Hepatocyte (in vitro differentiated cells): ENCODE results near the gene CDK5R1. TPM values are rescaled to one million over a fixed set of nuclear protein-coding genes. Genes with fewer than 3 reads are reported as not detected.

ENCODE experiments used
- DNase-seq: peaks from one replicate; pipeline ENCODE4 v3.0.0-alpha.2; 2016; ENCODE audit warnings: low spot score
- H2AFZ ChIP-seq: fragments of 200-600 bp; sonication (generic); 2 replicates; pipeline ENCODE4 v1.6.0; 2016; ENCODE audit warnings: antibody characterized with exemption, mild to moderate bottlenecking
- H3K27ac ChIP-seq: fragments of 200-600 bp; sonication (generic); 2 replicates; pipeline ENCODE4 v1.5.1; 2016; ENCODE audit warnings: mild to moderate bottlenecking
- H3K27me3 ChIP-seq: fragments of 200-600 bp; sonication (generic); 2 replicates; pipeline ENCODE4 v1.6.1; 2016
- H3K36me3 ChIP-seq: fragments of 200-600 bp; sonication (generic); replicated peaks from 2 replicates; pipeline ENCODE4 v1.5.1; 2016; ENCODE audit warnings: low read depth; ENCODE audit not compliant: insufficient read depth
- H3K4me1 ChIP-seq: fragments of 200-600 bp; sonication (generic); 2 replicates; pipeline ENCODE4 v1.5.1; 2016; ENCODE audit warnings: mild to moderate bottlenecking, moderate library complexity; ENCODE audit not compliant: insufficient read depth
- H3K4me2 ChIP-seq: fragments of 200-600 bp; sonication (generic); 2 replicates; pipeline ENCODE4 v1.6.0; 2016
- H3K4me3 ChIP-seq: fragments of 200-600 bp; sonication (generic); 2 replicates; pipeline ENCODE4 v1.5.1; 2016; ENCODE audit warnings: mild to moderate bottlenecking
- H3K79me2 ChIP-seq: fragments of 200-600 bp; sonication (generic); 2 replicates; pipeline ENCODE4 v1.6.0; 2017; ENCODE audit warnings: mild to moderate bottlenecking
- H3K9me2 ChIP-seq: fragments of 200-600 bp; sonication (generic); replicated peaks from 2 replicates; pipeline ENCODE4 v1.6.0; 2017; ENCODE audit warnings: mild to moderate bottlenecking; ENCODE audit not compliant: insufficient read depth
- H3K9me3 ChIP-seq: fragments of 200-600 bp; sonication (generic); 2 replicates; pipeline ENCODE4 v1.5.1; 2016; ENCODE audit warnings: low read depth, mild to moderate bottlenecking
- H4K20me1 ChIP-seq: fragments of 200-600 bp; sonication (generic); 2 replicates; pipeline ENCODE4 v1.6.0; 2016; ENCODE audit warnings: mild to moderate bottlenecking; ENCODE audit not compliant: insufficient read depth, poor library complexity, severe bottlenecking
- EZH2 ChIP-seq: fragments of 200-600 bp; sonication (generic); IDR thresholded peaks from 2 replicates; pipeline ENCODE4 v1.6.1; 2016; ENCODE audit warnings: antibody characterized with exemption, mild to moderate bottlenecking, borderline replicate concordance
- EZH2phosphoT487 ChIP-seq: fragments of 200-600 bp; sonication (generic); IDR thresholded peaks from one replicate; pipeline ENCODE4 v1.6.1; 2018; ENCODE audit warnings: antibody characterized with exemption, mild to moderate bottlenecking, low read depth, moderate library complexity; ENCODE audit not compliant: unreplicated experiment, severe bottlenecking
- WGBS: methylation state at CpG from one replicate; pipeline ENCODE4 v1.1.6; 2016; ENCODE audit warnings: low lambda C conversion rate; ENCODE audit errors: missing lambda C conversion rate; 5-methylcytosine and 5-hydroxymethylcytosine counted together
- polyA plus RNA-seq: library from polyadenylated mRNA; unstranded; fragments of >200 nt; fragmentation: Nextera tagmentation; extraction: Ambion mirVana; gene quantifications from 2 replicates; pipeline ENCODE4 v1.2.1, GENCODE V29; 2016
- total RNA-seq: library from RNA; depleted of rRNA; stranded (reverse); fragments of >200 nt; gene quantifications from 2 replicates; pipeline ENCODE4 v1.2.3, GENCODE V29; 2014
- TF ChIP-seq, protein P1 (sequence below): fragments of 200-600 bp; sonication (generic); IDR thresholded peaks from 2 replicates; pipeline ENCODE4 v1.5.1; 2016; ENCODE audit warnings: antibody characterized with exemption, mild to moderate bottlenecking; ENCODE audit not compliant: poor library complexity

Gene CDK5R1
- total and polyA plus RNA-seq, 2 experiments from 2014 or later, result 0.80 to 1.1 TPM

DNA sequence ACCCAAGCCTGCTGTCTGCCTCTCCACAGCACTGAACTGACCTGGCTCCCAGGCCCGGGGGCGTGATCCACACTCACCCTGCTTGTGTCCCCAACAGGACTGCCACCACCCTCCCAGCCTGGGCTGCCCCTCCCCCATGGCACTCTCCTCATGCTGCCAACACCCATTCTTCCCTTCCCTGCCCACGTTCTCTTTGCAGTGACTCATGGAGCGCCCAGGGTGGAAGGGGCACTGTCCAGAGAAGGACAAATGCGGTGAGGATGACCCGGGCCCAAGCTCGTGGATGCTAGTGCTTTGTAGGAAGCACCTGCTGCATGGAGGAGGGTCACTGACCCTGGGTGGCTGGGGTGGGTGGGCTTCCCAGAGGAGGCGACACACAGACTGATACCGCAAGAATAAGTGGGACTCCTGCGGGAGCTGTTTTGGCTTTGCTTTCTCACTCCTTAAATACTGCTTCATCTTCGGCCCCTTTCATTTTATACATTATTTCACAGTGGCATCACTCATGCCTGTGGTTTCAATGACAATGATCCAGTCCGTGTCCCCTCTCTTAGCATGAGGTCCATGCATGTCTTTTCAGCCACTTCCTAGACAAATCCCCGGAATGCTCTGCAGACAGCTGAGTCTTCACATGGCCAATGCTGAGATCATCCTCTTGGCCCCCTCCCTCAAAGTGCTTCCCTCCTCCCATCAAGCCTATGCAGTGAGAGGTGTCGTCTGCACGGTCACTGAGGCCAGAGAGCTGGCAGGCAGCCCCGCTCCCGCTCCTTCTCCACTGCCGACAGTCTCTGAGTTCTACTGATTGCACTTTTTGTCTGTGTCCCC lies 17.6 kb downstream of the CDK5R1 start:
- no peaks in the 10 kb centered on the region for H4K20me1 ChIP-seq
- no peaks in the 10 kb centered on the region for H3K79me2 ChIP-seq
- H3K27me3 ChIP-seq, result no peaks in the 10 kb centered on the region
- H3K36me3 ChIP-seq, result no peaks in the 10 kb centered on the region
- no peaks in the 10 kb centered on the region for H3K4me1 ChIP-seq
- no peak for DNase-seq
- H3K4me3 ChIP-seq, result no peak overlapping the region
- H3K9me3 ChIP-seq, result no peaks in the 10 kb centered on the region
- TF ChIP-seq EZH2phosphoT487, result no peak
- no peak for TF ChIP-seq EZH2
- TF ChIP-seq, protein P1, sequence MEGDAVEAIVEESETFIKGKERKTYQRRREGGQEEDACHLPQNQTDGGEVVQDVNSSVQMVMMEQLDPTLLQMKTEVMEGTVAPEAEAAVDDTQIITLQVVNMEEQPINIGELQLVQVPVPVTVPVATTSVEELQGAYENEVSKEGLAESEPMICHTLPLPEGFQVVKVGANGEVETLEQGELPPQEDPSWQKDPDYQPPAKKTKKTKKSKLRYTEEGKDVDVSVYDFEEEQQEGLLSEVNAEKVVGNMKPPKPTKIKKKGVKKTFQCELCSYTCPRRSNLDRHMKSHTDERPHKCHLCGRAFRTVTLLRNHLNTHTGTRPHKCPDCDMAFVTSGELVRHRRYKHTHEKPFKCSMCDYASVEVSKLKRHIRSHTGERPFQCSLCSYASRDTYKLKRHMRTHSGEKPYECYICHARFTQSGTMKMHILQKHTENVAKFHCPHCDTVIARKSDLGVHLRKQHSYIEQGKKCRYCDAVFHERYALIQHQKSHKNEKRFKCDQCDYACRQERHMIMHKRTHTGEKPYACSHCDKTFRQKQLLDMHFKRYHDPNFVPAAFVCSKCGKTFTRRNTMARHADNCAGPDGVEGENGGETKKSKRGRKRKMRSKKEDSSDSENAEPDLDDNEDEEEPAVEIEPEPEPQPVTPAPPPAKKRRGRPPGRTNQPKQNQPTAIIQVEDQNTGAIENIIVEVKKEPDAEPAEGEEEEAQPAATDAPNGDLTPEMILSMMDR, result no peak
- no peak overlapping the region for H3K4me2 ChIP-seq
- H3K9me2 ChIP-seq, result no peaks in the 10 kb centered on the region
- no peak overlapping the region for H2AFZ ChIP-seq
- 83% methylated on average over 18 of the region's 18 CpGs for WGBS
- no peak overlapping the region for H3K27ac ChIP-seq

DNA sequence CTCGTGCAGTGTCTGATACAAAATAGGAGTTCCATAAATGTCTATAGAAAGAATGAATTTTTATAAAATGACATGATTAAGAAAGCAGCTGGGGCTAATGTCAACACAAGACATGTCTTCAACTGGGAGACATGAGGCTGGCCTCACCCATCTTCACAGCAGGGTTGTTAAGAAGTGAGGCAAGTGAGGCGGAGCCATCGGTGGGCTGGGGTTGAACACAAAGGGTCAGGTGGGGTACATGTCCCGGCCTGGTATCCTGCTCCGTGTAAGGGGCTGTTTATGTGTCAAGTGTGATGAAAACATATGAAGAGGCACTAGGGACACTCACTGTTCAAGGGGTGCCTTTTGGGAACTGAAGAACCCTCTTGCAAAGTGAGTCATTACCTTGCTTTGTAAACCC lies 22.1 kb downstream of the CDK5R1 start:
- Histone ChIP-seq H4K20me1 (no peaks in the 10 kb centered on the region), H3K27me3 (no peaks in the 10 kb centered on the region), H3K4me2 (no peak overlapping the region), H3K27ac (no peak overlapping the region), H3K79me2 (no peaks in the 10 kb centered on the region), H3K36me3 (no peaks in the 10 kb centered on the region), H3K9me3 (no peaks in the 10 kb centered on the region), H2AFZ (no peak overlapping the region), H3K4me3 (no peak overlapping the region), H3K9me2 (no peaks in the 10 kb centered on the region), H3K4me1 (no peaks in the 10 kb centered on the region)
- TF ChIP-seq EZH2, result no peak
- no peak for TF ChIP-seq EZH2phosphoT487
- TF ChIP-seq, protein P1, result no peak
- DNase-seq, result no peak
- 97% methylated on average over 5 of the region's 5 CpGs for WGBS

DNA sequence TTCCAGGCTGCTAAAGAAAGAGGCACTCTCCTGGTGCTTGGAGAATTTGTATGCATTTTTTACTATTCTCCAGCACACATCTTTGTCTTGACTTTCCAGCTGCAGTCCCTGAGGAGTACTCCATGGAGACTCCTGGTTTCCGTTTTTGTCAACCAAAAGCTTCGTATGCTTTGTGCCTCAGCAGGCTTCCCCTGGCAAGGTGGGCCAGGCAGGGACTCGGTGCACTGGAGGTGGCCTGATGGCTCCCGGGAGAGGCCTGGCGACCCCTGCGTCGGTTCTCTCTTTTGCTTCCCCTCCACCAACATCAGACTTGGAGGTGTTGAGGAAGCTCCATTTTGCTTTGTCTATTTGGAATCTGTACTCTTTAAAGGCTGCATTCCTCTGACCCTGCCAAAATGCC lies 23.7 kb downstream of the CDK5R1 start:
- no peak overlapping the region for H3K4me2 ChIP-seq
- WGBS, result 94% methylated on average over 7 of the region's 7 CpGs
- H3K9me3 ChIP-seq, result no peaks in the 10 kb centered on the region
- H3K27me3 ChIP-seq, result no peaks in the 10 kb centered on the region
- H4K20me1 ChIP-seq, result no peaks in the 10 kb centered on the region
- no peaks in the 10 kb centered on the region for H3K79me2 ChIP-seq
- no peak overlapping the region for H3K27ac ChIP-seq
- no peaks in the 10 kb centered on the region for H3K36me3 ChIP-seq
- H3K4me1 ChIP-seq, result no peaks in the 10 kb centered on the region
- no peak for DNase-seq
- TF ChIP-seq EZH2 (no peak), EZH2phosphoT487 (no peak)
- TF ChIP-seq, protein P1, result no peak
- H3K4me3 ChIP-seq, result no peak overlapping the region
- H3K9me2 ChIP-seq, result no peaks in the 10 kb centered on the region
- H2AFZ ChIP-seq, result no peak overlapping the region
